OCI-LY1 (cell line): ENCODE results near the gene SLC35F3.

Experiments used
- CTCF ChIP-seq: fragments of 200-600 bp; sonication (generic), shearing (Covaris generic); IDR thresholded peaks from 2 replicates; pipeline ENCODE4 v1.5.1; 2017; ENCODE audit warnings: mild to moderate bottlenecking, antibody characterized with exemption, low read length, moderate library complexity, mixed read lengths
- EZH2 ChIP-seq: fragments of 200-600 bp; sonication (generic), shearing (Covaris generic); IDR thresholded peaks from 2 replicates; pipeline ENCODE4 v1.8.0; 2017; ENCODE audit warnings: borderline replicate concordance, mixed run types, mild to moderate bottlenecking, antibody characterized with exemption, low read length, moderate library complexity, mixed read lengths

GRCh38 chr1:234065794-234066447 lies 161.4 kb downstream of the SLC35F3 start:
- peak; percentile 76 for TF ChIP-seq CTCF
- no peak for TF ChIP-seq EZH2
